CD4-positive, CD25-positive, alpha-beta regulatory T cell (primary cell): ENCODE data around the gene SLC34A3. TPM values are rescaled to one million over a fixed set of nuclear protein-coding genes. Genes with fewer than 3 reads are reported as not detected.
A peak's percentile ranks its signal among the peaks of the same experiment; 100 is the strongest.

Source experiments
- ATAC-seq, 2 donors: fragments of 150-1000 bp; cut with Tn5 transposase; one replicate each; pipeline ENCODE4 v1.10.0; 2021; ENCODE audit warnings: low read depth in 2 of 2, moderate number of reproducible peaks in 2 of 2, moderate library complexity in 1 of 2
- DNase-seq, 3 donors: peaks; one replicate each; pipeline versions ENCODE4 v3.0.0 to v3.0.0-alpha.2; 2012 to 2022; ENCODE audit warnings: mixed read lengths in 1 of 3
- H3K27ac ChIP-seq: one replicate; pipeline ENCODE4 v1.7.0; 2013; ENCODE audit warnings: mild to moderate bottlenecking, low read length; ENCODE audit not compliant: insufficient read depth, poor library complexity, severe bottlenecking
- H3K27me3 ChIP-seq: one replicate; pipeline ENCODE4 v1.7.0; 2013; ENCODE audit warnings: low read length; ENCODE audit not compliant: control insufficient read depth, insufficient read depth
- H3K36me3 ChIP-seq: one replicate; pipeline ENCODE4 v1.7.0; 2013; ENCODE audit warnings: mild to moderate bottlenecking, low read length, moderate library complexity; ENCODE audit not compliant: control insufficient read depth, insufficient read depth
- H3K4me1 ChIP-seq: 2 replicates; pipeline ENCODE4 v1.7.0; 2013; ENCODE audit warnings: mild to moderate bottlenecking, low read length; ENCODE audit not compliant: insufficient read depth, control insufficient read depth, poor library complexity, severe bottlenecking
- H3K4me3 ChIP-seq: one replicate; pipeline ENCODE4 v1.7.0; 2013; ENCODE audit warnings: low read depth, mild to moderate bottlenecking, low read length, moderate library complexity
- H3K9me3 ChIP-seq, 2 experiments: 1 replicate in 1 of 2; 2 replicates in 1 of 2; pipeline ENCODE4 v1.7.0; 2013; ENCODE audit warnings: low read length in 2 of 2, mild to moderate bottlenecking in 1 of 2, moderate library complexity in 1 of 2; ENCODE audit not compliant: control insufficient read depth in 2 of 2
- H3K27ac Mint-ChIP-seq, 3 donors: one replicate each; pipeline ENCODE4 v1.8.0; 2020 to 2022; ENCODE audit warnings: mild to moderate bottlenecking in 3 of 3, mixed read lengths in 3 of 3, moderate library complexity in 2 of 3
- H3K27me3 Mint-ChIP-seq: one replicate; pipeline ENCODE4 v1.8.0; 2022; ENCODE audit warnings: mild to moderate bottlenecking, mixed read lengths
- H3K36me3 Mint-ChIP-seq: one replicate; pipeline ENCODE4 v1.8.0; 2020; ENCODE audit warnings: mixed read lengths
- H3K4me1 Mint-ChIP-seq, 4 donors: one replicate each; pipeline ENCODE4 v1.8.0; 2020 to 2022; ENCODE audit warnings: mixed read lengths in 4 of 4, mild to moderate bottlenecking in 1 of 4
- H3K4me3 Mint-ChIP-seq, 4 donors: one replicate each; pipeline ENCODE4 v1.8.0; 2020 to 2022; ENCODE audit warnings: mild to moderate bottlenecking in 4 of 4, mixed read lengths in 4 of 4, moderate library complexity in 3 of 4
- H3K9me3 Mint-ChIP-seq, 7 donors: one replicate each; pipeline ENCODE4 v1.8.0; 2020 to 2022; ENCODE audit warnings: mixed read lengths in 7 of 7, mild to moderate bottlenecking in 3 of 7, moderate library complexity in 2 of 7
- polyA plus RNA-seq, 4 donors: library from polyadenylated mRNA; unstranded; fragments of 300-500 nt; fragmentation: Illumina TruSeq; gene quantifications; one replicate each; pipeline ENCODE4 v1.2.3, GENCODE V29; 2021
- total RNA-seq: library from RNA; stranded (reverse); gene quantifications from one replicate; pipeline ENCODE4 v1.2.3, GENCODE V29; 2022

SLC34A3 gene
- total and polyA plus RNA-seq, 5 donors from 2014 or later = not detected

- ATAC-seq (no peak), DNase-seq (no peak)
- Mint-ChIP-seq H3K4me1 (peaks cover 0 to 2% (median 0%) of the 10 kb centered on the region in 4 donors), H3K27ac (no peak overlapping the region), H3K36me3 (no peaks in the 10 kb centered on the region), H3K4me3 (no peak overlapping the region), H3K9me3 (peaks cover 0 to 1% (median 0%) of the 10 kb centered on the region in 7 donors), H3K27me3 (no peaks in the 10 kb centered on the region)
- Histone ChIP-seq H3K36me3 (peaks cover 3% of the 10 kb centered on the region), H3K9me3 (no peaks in the 10 kb centered on the region), H3K27me3 (no peaks in the 10 kb centered on the region), H3K4me3 (no peak overlapping the region), H3K4me1 (no peaks in the 10 kb centered on the region), H3K27ac (no peak overlapping the region)
These were observed 15.3 kb upstream of the SLC34A3 start for GRCh38 chr9:137215196-137215986.

GRCh38 chr9:137216188-137216965 lies 14.3 kb upstream of the SLC34A3 start:
- H3K4me3 Mint-ChIP-seq = no peak overlapping the region
- H3K27ac Mint-ChIP-seq = no peak overlapping the region
- H3K4me3 ChIP-seq = no peak overlapping the region
- H3K27me3 Mint-ChIP-seq = no peaks in the 10 kb centered on the region
- H3K9me3 ChIP-seq = no peaks in the 10 kb centered on the region
- peaks cover 0 to under 1% (median 0%) of the 10 kb centered on the region in 7 donors for H3K9me3 Mint-ChIP-seq
- no peaks in the 10 kb centered on the region for H3K4me1 ChIP-seq
- no peaks in the 10 kb centered on the region for H3K36me3 Mint-ChIP-seq
- DNase-seq (no peak), ATAC-seq (no peak)
- H3K27ac ChIP-seq = no peak overlapping the region
- no peaks in the 10 kb centered on the region for H3K27me3 ChIP-seq
- H3K36me3 ChIP-seq = no peaks in the 10 kb centered on the region
- no peaks in the 10 kb centered on the region for H3K4me1 Mint-ChIP-seq

DNA sequence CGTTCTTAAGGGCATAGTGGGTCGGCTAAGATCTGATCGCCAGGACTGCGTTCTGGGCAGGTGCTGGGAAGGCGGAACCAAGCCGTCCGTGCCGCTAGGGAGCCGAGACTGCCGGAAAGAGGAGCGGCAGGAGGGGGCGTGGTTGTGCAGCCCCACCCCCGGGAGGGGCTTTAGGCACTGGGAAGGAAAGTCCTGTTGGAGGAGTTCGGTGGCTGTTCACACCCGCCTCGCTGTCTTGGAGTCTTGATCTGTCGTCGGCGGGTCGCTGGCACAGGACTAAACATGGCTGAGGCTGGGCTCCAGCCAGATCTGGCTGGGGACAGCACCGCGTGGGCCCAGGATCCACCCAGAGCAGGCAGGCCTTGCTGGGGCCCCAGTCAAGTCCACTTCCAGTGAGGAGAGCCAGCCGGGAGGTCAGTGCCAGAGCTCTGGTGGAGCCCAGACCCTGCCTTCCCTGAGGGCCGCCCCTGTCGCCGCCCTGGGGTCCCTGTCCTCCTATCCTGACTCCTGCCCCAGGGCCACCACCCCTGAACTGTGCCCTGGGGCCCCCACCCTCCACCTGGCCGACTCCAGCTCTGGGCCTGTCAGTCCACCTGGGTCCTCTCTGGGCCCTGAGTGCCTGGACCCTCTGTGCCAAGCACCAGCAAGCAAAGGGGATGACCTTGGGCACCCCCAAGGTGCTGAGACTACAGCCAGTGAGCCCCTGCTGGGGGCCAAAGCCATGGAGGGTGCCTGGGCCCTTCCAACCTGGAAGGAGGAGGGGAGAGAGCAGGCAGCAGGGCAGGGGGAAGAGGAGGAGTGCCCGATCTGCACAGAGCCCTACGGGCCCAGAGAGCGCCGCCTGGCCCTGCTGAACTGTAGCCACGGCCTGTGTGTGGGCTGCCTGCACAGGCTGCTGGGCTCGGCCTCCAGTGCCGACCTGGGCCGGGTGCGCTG lies 13.2 kb upstream of the SLC34A3 start:
- Histone ChIP-seq H3K9me3 (no peaks in the 10 kb centered on the region), H3K27ac (no peak overlapping the region), H3K4me1 (peaks cover 4% of the 10 kb centered on the region), H3K4me3 (no peak overlapping the region), H3K36me3 (no peaks in the 10 kb centered on the region), H3K27me3 (no peaks in the 10 kb centered on the region)
- ATAC-seq = no peak
- no peak overlapping the region for H3K27ac Mint-ChIP-seq
- no peaks in the 10 kb centered on the region for H3K27me3 Mint-ChIP-seq
- H3K36me3 Mint-ChIP-seq = no peaks in the 10 kb centered on the region
- peak overlapping the region in 1 of 4 donors; percentile 47 for H3K4me3 Mint-ChIP-seq
- DNase-seq = no peak
- no peaks in the 10 kb centered on the region for H3K4me1 Mint-ChIP-seq
- H3K9me3 Mint-ChIP-seq = no peaks in the 10 kb centered on the region

GRCh38 chr9:137218212-137218753 lies 12.4 kb upstream of the SLC34A3 start:
- no peaks in the 10 kb centered on the region for H3K27me3 Mint-ChIP-seq
- Histone ChIP-seq H3K4me1 (peaks cover 10% of the 10 kb centered on the region), H3K27me3 (no peaks in the 10 kb centered on the region), H3K36me3 (no peaks in the 10 kb centered on the region), H3K9me3 (no peaks in the 10 kb centered on the region), H3K27ac (no peak overlapping the region), H3K4me3 (no peak overlapping the region)
- DNase-seq (no peak), ATAC-seq (no peak)
- H3K27ac Mint-ChIP-seq = no peak overlapping the region
- H3K4me1 Mint-ChIP-seq = peaks cover 0 to 6% (median under 1%) of the 10 kb centered on the region in 4 donors
- no peaks in the 10 kb centered on the region for H3K36me3 Mint-ChIP-seq
- no peak overlapping the region for H3K4me3 Mint-ChIP-seq
- no peaks in the 10 kb centered on the region for H3K9me3 Mint-ChIP-seq

- Histone ChIP-seq H3K36me3 (no peaks in the 10 kb centered on the region), H3K4me1 (peaks cover 13% of the 10 kb centered on the region), H3K4me3 (no peak overlapping the region), H3K9me3 (no peaks in the 10 kb centered on the region), H3K27ac (no peak overlapping the region), H3K27me3 (no peaks in the 10 kb centered on the region)
- Mint-ChIP-seq H3K27ac (no peak overlapping the region), H3K9me3 (no peaks in the 10 kb centered on the region), H3K4me3 (no peak overlapping the region), H3K4me1 (peaks cover 0 to 6% (median 3%) of the 10 kb centered on the region in 4 donors), H3K27me3 (no peaks in the 10 kb centered on the region), H3K36me3 (no peaks in the 10 kb centered on the region)
- DNase-seq (no peak), ATAC-seq (no peak)
These were observed 11.9 kb upstream of the SLC34A3 start for GRCh38 chr9:137218754-137219271.

GRCh38 chr9:137219757-137220316 lies 10.9 kb upstream of the SLC34A3 start:
- H3K27me3 ChIP-seq = no peaks in the 10 kb centered on the region
- H3K4me3 ChIP-seq = no peak overlapping the region
- Mint-ChIP-seq H3K4me1 (peaks cover 0 to 10% (median 3%) of the 10 kb centered on the region in 4 donors), H3K4me3 (peak overlapping the region in 3 of 4 donors; percentile 11 to 46 (median 25)), H3K36me3 (no peaks in the 10 kb centered on the region), H3K27ac (no peak overlapping the region), H3K27me3 (no peaks in the 10 kb centered on the region), H3K9me3 (no peaks in the 10 kb centered on the region)
- no peaks in the 10 kb centered on the region for H3K36me3 ChIP-seq
- DNase-seq = no peak
- H3K4me1 ChIP-seq = peaks cover 17% of the 10 kb centered on the region
- H3K27ac ChIP-seq = no peak overlapping the region
- ATAC-seq = no peak
- no peaks in the 10 kb centered on the region for H3K9me3 ChIP-seq
